IMR-90 (cell line): ENCODE results near the gene DYNLL2.

Experiments used
- FOS ChIP-seq: fragments of 150-350 bp; IDR thresholded peaks from 2 replicates; pipeline ENCODE4 v1.6.1; 2016; ENCODE audit warnings: low read depth, low read length
- MAFK ChIP-seq: IDR thresholded peaks from 2 replicates; pipeline ENCODE4 v1.6.1; 2012; ENCODE audit warnings: low read depth, low read length, improper control_type of control experiment
- POLR2A ChIP-seq: IDR thresholded peaks from 2 replicates; pipeline ENCODE4 v1.6.1; 2012; ENCODE audit warnings: mild to moderate bottlenecking, low read depth, low read length
- RCOR1 ChIP-seq: IDR thresholded peaks from 2 replicates; pipeline ENCODE4 v1.6.1; 2012; ENCODE audit warnings: mild to moderate bottlenecking, low read length, improper control_type of control experiment; ENCODE audit not compliant: insufficient replicate concordance
- SMC3 ChIP-seq: fragments of 150-350 bp; IDR thresholded peaks from 2 replicates; pipeline ENCODE4 v1.6.1; 2016; ENCODE audit warnings: low read depth, mild to moderate bottlenecking, antibody characterized with exemption, low read length, moderate library complexity
- TF ChIP-seq, protein P1 (sequence below): conservative IDR thresholded peaks from 2 replicates; pipeline ENCODE4 v1.5.1; 2012; ENCODE audit warnings: mild to moderate bottlenecking, low read depth, low read length, improper control_type of control experiment
- TF ChIP-seq, protein P2 (sequence below): fragments of 150-350 bp; IDR thresholded peaks from 2 replicates; pipeline ENCODE4 v1.6.1; 2016; ENCODE audit warnings: low read depth, mild to moderate bottlenecking, low read length, moderate library complexity, borderline replicate concordance

DNA sequence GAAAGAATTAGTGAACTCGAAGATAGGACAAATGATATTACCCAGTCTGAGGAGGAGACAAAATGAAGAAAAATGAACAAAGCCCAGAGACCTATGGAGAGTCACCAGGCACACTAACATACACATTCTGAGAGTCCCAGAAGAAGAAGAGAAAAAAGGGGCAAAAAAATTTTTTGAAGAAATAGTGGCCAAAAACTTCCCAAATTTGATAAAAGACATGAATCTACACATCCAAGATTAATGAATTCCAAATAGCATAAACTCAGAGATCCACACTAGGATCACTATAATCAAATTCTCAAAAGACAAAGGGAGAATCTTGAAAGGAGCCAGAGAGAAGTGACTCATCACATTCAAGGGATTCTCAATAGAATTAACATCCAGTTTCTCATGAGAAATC lies 61.6 kb downstream of the DYNLL2 start:
- TF ChIP-seq, protein P1, sequence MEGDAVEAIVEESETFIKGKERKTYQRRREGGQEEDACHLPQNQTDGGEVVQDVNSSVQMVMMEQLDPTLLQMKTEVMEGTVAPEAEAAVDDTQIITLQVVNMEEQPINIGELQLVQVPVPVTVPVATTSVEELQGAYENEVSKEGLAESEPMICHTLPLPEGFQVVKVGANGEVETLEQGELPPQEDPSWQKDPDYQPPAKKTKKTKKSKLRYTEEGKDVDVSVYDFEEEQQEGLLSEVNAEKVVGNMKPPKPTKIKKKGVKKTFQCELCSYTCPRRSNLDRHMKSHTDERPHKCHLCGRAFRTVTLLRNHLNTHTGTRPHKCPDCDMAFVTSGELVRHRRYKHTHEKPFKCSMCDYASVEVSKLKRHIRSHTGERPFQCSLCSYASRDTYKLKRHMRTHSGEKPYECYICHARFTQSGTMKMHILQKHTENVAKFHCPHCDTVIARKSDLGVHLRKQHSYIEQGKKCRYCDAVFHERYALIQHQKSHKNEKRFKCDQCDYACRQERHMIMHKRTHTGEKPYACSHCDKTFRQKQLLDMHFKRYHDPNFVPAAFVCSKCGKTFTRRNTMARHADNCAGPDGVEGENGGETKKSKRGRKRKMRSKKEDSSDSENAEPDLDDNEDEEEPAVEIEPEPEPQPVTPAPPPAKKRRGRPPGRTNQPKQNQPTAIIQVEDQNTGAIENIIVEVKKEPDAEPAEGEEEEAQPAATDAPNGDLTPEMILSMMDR, result no peak
- no peak for TF ChIP-seq POLR2A
- TF ChIP-seq RCOR1, result no peak
- no peak for TF ChIP-seq MAFK
- no peak for TF ChIP-seq SMC3
- TF ChIP-seq, protein P2, sequence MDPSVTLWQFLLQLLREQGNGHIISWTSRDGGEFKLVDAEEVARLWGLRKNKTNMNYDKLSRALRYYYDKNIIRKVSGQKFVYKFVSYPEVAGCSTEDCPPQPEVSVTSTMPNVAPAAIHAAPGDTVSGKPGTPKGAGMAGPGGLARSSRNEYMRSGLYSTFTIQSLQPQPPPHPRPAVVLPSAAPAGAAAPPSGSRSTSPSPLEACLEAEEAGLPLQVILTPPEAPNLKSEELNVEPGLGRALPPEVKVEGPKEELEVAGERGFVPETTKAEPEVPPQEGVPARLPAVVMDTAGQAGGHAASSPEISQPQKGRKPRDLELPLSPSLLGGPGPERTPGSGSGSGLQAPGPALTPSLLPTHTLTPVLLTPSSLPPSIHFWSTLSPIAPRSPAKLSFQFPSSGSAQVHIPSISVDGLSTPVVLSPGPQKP, result no peak
- no peak for TF ChIP-seq FOS
